K562 (cell line): ENCODE results near the gene SLC14A1. TPM values are rescaled to one million over a fixed set of nuclear protein-coding genes. Genes with fewer than 3 reads are reported as not detected.

Experiments used
- ATAC-seq: fragments of 200-7000 bp; cut with Tn5 transposase; 3 replicates; pipeline ENCODE4 v1.9.1; 2020; ENCODE audit warnings: moderate library complexity
- BruUV-seq: library from RNA; stranded (reverse); fragments of 400-500 nt; replicated peaks from 2 replicates; lab custom pipeline; 2021; lab: Mats Ljungman, UMichigan
- CTCF ChIA-PET: fragments of 300-600 bp; formaldehyde crosslinking; extraction: SDS; loops from one replicate; lab custom pipeline; 2021; ENCODE audit warnings: low intra/inter-chr PET ratio; lab: Yijun Ruan, JAX
- POLR2A ChIA-PET: fragments of 300-600, 350-650 bp; sonication (Branson Sonifier 250); formaldehyde crosslinking; extraction: SDS; loops from one replicate; lab custom pipeline; 2021; ENCODE audit warnings: antibody characterized with exemption, inconsistent platforms; lab: Yijun Ruan, JAX
- DNase-seq, 4 experiments: peaks; one replicate each; pipeline versions ENCODE4 v3.0.0 to v3.0.0-alpha.2; 2011 to 2018; ENCODE audit warnings: low spot score in 3 of 4, mixed read lengths in 3 of 4; ENCODE audit errors: extremely low read depth in 1 of 4
- FAIRE-seq: peaks from 2 replicates; lab custom pipeline; 2011; peaks lifted over from hg19 to GRCh38; lab: Jason Lieb, UNC
- H2AFZ ChIP-seq: 2 replicates; pipeline ENCODE4 v1.6.0; 2011; ENCODE audit warnings: low read depth, low read length, control low read depth, inconsistent platforms
- H3K27ac ChIP-seq: fragments of 200-600 bp; 3 replicates; pipeline ENCODE4 v1.8.0; 2011; ENCODE audit warnings: low read depth, mild to moderate bottlenecking, control low read depth, inconsistent platforms, low read length, moderate library complexity, mixed read lengths; ENCODE audit errors: extremely low read depth
- H3K27me3 ChIP-seq, 2 experiments: fragments of 300-600 bp in 1 of 2; 2 replicates in 1 of 2; 3 replicates in 1 of 2; pipeline versions ENCODE4 v1.6.0 to v1.8.0; 2011; ENCODE audit warnings: inconsistent platforms in 2 of 2, low read length in 2 of 2, mild to moderate bottlenecking in 1 of 2, mixed read lengths in 1 of 2, moderate library complexity in 1 of 2; ENCODE audit not compliant: control insufficient read depth in 2 of 2, insufficient read depth in 2 of 2
- H3K36me3 ChIP-seq: fragments of 300-600 bp; 3 replicates; pipeline ENCODE4 v1.8.0; 2011; ENCODE audit warnings: mild to moderate bottlenecking, low read length, inconsistent platforms; ENCODE audit not compliant: control insufficient read depth, insufficient read depth
- H3K4me1 ChIP-seq, 2 experiments: fragments of 200-600 bp in 1 of 2; replicated peaks in 1 of 2; 2 replicates in 1 of 2; 3 replicates in 1 of 2; pipeline versions ENCODE4 v1.5.1 to v1.8.0; 2011; ENCODE audit warnings: inconsistent platforms in 2 of 2, low read length in 2 of 2, mild to moderate bottlenecking in 1 of 2, mixed read lengths in 1 of 2, moderate library complexity in 1 of 2; ENCODE audit not compliant: control insufficient read depth in 2 of 2, insufficient read depth in 2 of 2
- H3K4me2 ChIP-seq: 2 replicates; pipeline ENCODE4 v1.6.1; 2011; ENCODE audit warnings: low read length, control low read depth, inconsistent platforms, mixed read lengths; ENCODE audit not compliant: insufficient read depth
- H3K4me3 ChIP-seq: fragments of 200-600 bp; sonication (generic), shearing (Covaris generic); 2 replicates; pipeline ENCODE4 v1.5.1; 2016; ENCODE audit warnings: control low read depth, inconsistent platforms
- H3K79me2 ChIP-seq: fragments of 200-600 bp; 3 replicates; pipeline ENCODE4 v1.8.0; 2011; ENCODE audit warnings: low read length, inconsistent platforms; ENCODE audit not compliant: control insufficient read depth, insufficient read depth
- H3K9ac ChIP-seq, 2 experiments: 2 replicates each; pipeline versions ENCODE4 v1.6.0 to v1.6.1; 2011; ENCODE audit warnings: low read depth in 2 of 2, low read length in 2 of 2, control low read depth in 1 of 2, inconsistent platforms in 1 of 2, mild to moderate bottlenecking in 1 of 2, mixed read lengths in 1 of 2; ENCODE audit not compliant: insufficient read depth in 1 of 2
- H3K9me1 ChIP-seq: one replicate; pipeline ENCODE4 v1.6.0; 2011; ENCODE audit warnings: inconsistent platforms, mild to moderate bottlenecking, low read length, moderate library complexity; ENCODE audit not compliant: control insufficient read depth, insufficient read depth
- H3K9me3 ChIP-seq: replicated peaks from 2 replicates; pipeline ENCODE4 v1.5.1; 2011; ENCODE audit warnings: low read depth, low read length, inconsistent platforms; ENCODE audit not compliant: control insufficient read depth, insufficient read depth
- H4K20me1 ChIP-seq: replicated peaks from 2 replicates; pipeline ENCODE4 v1.6.1; 2011; ENCODE audit warnings: low read length, inconsistent platforms, mixed read lengths; ENCODE audit not compliant: control insufficient read depth, insufficient read depth
- FOXA1 ChIP-seq: fragments of 450-650 bp; IDR thresholded peaks from 2 replicates; pipeline ENCODE4 v1.6.1; 2016; ENCODE audit warnings: mild to moderate bottlenecking, borderline replicate concordance
- GTF2F1 ChIP-seq: IDR thresholded peaks from 2 replicates; pipeline ENCODE4 v1.6.1; 2011; ENCODE audit warnings: low read depth, low read length, improper control_type of control experiment
- HMGN3 ChIP-seq: IDR thresholded peaks from 2 replicates; pipeline ENCODE4 v1.6.1; 2011; ENCODE audit warnings: borderline replicate concordance, low read depth, mild to moderate bottlenecking, mixed read lengths, low read length; ENCODE audit not compliant: insufficient read length; ENCODE audit errors: extremely low read depth
- JUND ChIP-seq, 2 experiments: IDR thresholded peaks; 2 replicates in 1 of 2; 3 replicates in 1 of 2; pipeline ENCODE4 v1.6.1; 2011; ENCODE audit warnings: borderline replicate concordance in 2 of 2, low read depth in 2 of 2, low read length in 2 of 2, improper control_type of control experiment in 1 of 2, missing biosample characterization in 1 of 2, missing genetic modification characterization in 1 of 2, missing genetic modification reagents in 1 of 2
- MAFG ChIP-seq: fragments of 450-650 bp; conservative IDR thresholded peaks from 2 replicates; pipeline ENCODE4 v1.6.1; 2016; ENCODE audit warnings: missing genetic modification characterization, missing compliant biosample characterization
- PHF21A ChIP-seq: fragments of 450-650 bp; IDR thresholded peaks from 2 replicates; pipeline ENCODE4 v1.6.1; 2017; ENCODE audit warnings: low read depth, borderline replicate concordance
- POLR2B ChIP-seq: fragments of 450-650 bp; IDR thresholded peaks from 2 replicates; pipeline ENCODE4 v1.6.1; 2018; ENCODE audit warnings: low read depth; ENCODE audit not compliant: partially characterized antibody
- PPARD ChIP-seq: fragments of 250-450 bp; sonication (Bioruptor Pico); IDR thresholded peaks from 2 replicates; pipeline ENCODE4 v1.8.0; 2022; ENCODE audit warnings: inconsistent platforms, mild to moderate bottlenecking, moderate library complexity
- SRSF7 ChIP-seq: fragments of 200-400 bp; formaldehyde crosslinking; optimal IDR thresholded peaks from 2 replicates; pipeline ENCODE3; 2017; ENCODE audit warnings: mild to moderate bottlenecking, low read depth, low read length
- ZNF140 ChIP-seq: fragments of 250-450 bp; sonication (Bioruptor Pico); IDR thresholded peaks from 2 replicates; pipeline ENCODE4 v1.8.0; 2021; ENCODE audit warnings: moderate library complexity, mild to moderate bottlenecking, inconsistent platforms
- ZNF695 ChIP-seq: fragments of 450-650 bp; formaldehyde crosslinking; IDR thresholded peaks from 2 replicates; pipeline ENCODE4 v1.4.0; 2020; ENCODE audit warnings: mild to moderate bottlenecking, moderate library complexity
- WGBS: fragments of 100-300 bp; shearing (Covaris generic); methylation state at CpG from one replicate; pipeline ENCODE4 v1.1.6; 2016; ENCODE audit warnings: low coverage, mixed read lengths; ENCODE audit not compliant: insufficient coverage; ENCODE audit errors: missing lambda C conversion rate; 5-methylcytosine and 5-hydroxymethylcytosine counted together
- in situ Hi-C: fragments of 300-500 bp; cut with MboI; formaldehyde crosslinking; loops from 4 replicates; pipeline ENCODE4 v1.15.0; 2018; ENCODE audit warnings: inconsistent platforms, mixed read lengths
- intact Hi-C: fragments of 100-400 bp; cut with micrococcal nuclease; formaldehyde crosslinking; loops from 2 replicates; pipeline ENCODE4 v1.14.2; 2022
- polyA plus RNA-seq, 8 experiments: library from polyadenylated mRNA; depleted of rRNA in 4 of 8; stranded (reverse) in 5 of 8; unstranded in 3 of 8; fragments of >200 nt; fragmentation: Nextera tagmentation in 2 of 8; fragmentation: Illumina TruSeq in 1 of 8; extraction: Ambion mirVana in 2 of 8; extraction: Trizol in 1 of 8; gene quantifications; 2 replicates each; pipeline versions ENCODE4 v1.2.1 to v1.2.3, GENCODE V29; 2011 to 2014; ENCODE audit warnings: inconsistent platforms in 1 of 8, missing spikeins in 1 of 8
- total RNA-seq, 7 experiments: library from RNA; depleted of rRNA in 6 of 7; stranded (reverse); fragments of >200 nt in 6 of 7; fragmentation: Illumina TruSeq in 2 of 7; extraction: Trizol in 2 of 7; gene quantifications; 2 replicates each; pipeline versions ENCODE4 v1.2.1 to v1.2.3, GENCODE V29; 2011 to 2021; ENCODE audit warnings: low replicate concordance in 1 of 7
- TF ChIP-seq, protein P1 (sequence below): sonication (generic); formaldehyde crosslinking; IDR thresholded peaks from 2 replicates; pipeline ENCODE4 v1.4.0; 2020; ENCODE audit warnings: mild to moderate bottlenecking, missing genetic modification reagents
- TF ChIP-seq, protein P2 (sequence below): fragments of 200-800 bp; sonication (Bioruptor generic); IDR thresholded peaks from 2 replicates; pipeline ENCODE4 v1.6.1; 2017; ENCODE audit warnings: missing genetic modification characterization, missing compliant biosample characterization
- TF ChIP-seq, protein P3 (sequence below): fragments of 250-450 bp; sonication (Bioruptor Pico); IDR thresholded peaks from 2 replicates; pipeline ENCODE4 v1.5.1; 2021; ENCODE audit warnings: mild to moderate bottlenecking
- TF ChIP-seq, protein P4 (sequence below), 2 experiments: IDR thresholded peaks; 2 replicates each; pipeline ENCODE4 v1.6.1; 2011; ENCODE audit warnings: borderline replicate concordance in 1 of 2, control low read depth in 1 of 2, low read depth in 1 of 2, low read length in 1 of 2, mild to moderate bottlenecking in 1 of 2, mixed read lengths in 1 of 2, moderate library complexity in 1 of 2; ENCODE audit not compliant: insufficient read depth in 1 of 2, insufficient read length in 1 of 2, poor library complexity in 1 of 2, severe bottlenecking in 1 of 2; ENCODE audit errors: extremely low read depth in 1 of 2
- TF ChIP-seq, protein P5 (sequence below): sonication (generic); formaldehyde crosslinking; IDR thresholded peaks from 2 replicates; pipeline ENCODE4 v1.9.0; 2022; ENCODE audit warnings: mild to moderate bottlenecking, missing genetic modification reagents

The SLC14A1 gene
- total and polyA plus RNA-seq, 9 of the 15 experiments (the other 6 are each of a cell fraction or from before 2014, with no cell fraction given) = 0.14 to 0.40 (median 0.20) TPM; not detected in 6

DNA sequence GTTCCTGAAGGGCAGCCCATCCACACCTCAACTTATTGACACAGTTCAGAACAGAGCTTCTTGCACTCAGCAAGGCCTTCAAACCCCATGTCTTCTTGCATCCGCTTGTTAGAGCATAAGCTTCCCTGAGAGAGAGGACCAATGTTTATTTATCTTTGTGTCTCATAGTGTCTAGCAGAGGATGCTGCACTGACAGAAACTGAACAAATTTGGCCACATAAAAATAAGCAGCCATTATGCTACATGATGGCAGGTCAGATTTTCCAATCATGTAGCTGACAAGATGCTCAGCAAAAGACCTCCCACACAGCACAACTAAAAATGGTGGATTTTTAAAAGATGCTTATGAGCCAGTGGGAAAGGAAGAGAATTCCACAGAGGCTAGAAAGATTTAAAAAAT lies 63.4 kb downstream of the SLC14A1 start:
- intact Hi-C loops = no loop called here
- BruUV-seq = no TSS peak
- TF ChIP-seq FOXA1 (no peak), PPARD (no peak), SRSF7 (no peak), MAFG (tag) (no peak), ZNF140 (no peak), GTF2F1 (no peak), ZNF695 (CRISPR knock-in tag) (no peak), JUND (IDR thresholded peaks at IDR 0.05; ENCODE audit: borderline replicate concordance, low read depth, low read length) (no peak), JUND (tag; IDR thresholded peaks at IDR 0.05; ENCODE audit: borderline replicate concordance, low read depth, low read length) (no peak), PHF21A (no peak), POLR2B (no peak), HMGN3 (no peak)
- TF ChIP-seq, protein P1, sequence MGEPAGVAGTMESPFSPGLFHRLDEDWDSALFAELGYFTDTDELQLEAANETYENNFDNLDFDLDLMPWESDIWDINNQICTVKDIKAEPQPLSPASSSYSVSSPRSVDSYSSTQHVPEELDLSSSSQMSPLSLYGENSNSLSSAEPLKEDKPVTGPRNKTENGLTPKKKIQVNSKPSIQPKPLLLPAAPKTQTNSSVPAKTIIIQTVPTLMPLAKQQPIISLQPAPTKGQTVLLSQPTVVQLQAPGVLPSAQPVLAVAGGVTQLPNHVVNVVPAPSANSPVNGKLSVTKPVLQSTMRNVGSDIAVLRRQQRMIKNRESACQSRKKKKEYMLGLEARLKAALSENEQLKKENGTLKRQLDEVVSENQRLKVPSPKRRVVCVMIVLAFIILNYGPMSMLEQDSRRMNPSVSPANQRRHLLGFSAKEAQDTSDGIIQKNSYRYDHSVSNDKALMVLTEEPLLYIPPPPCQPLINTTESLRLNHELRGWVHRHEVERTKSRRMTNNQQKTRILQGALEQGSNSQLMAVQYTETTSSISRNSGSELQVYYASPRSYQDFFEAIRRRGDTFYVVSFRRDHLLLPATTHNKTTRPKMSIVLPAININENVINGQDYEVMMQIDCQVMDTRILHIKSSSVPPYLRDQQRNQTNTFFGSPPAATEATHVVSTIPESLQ = no peak
- TF ChIP-seq, protein P2, sequence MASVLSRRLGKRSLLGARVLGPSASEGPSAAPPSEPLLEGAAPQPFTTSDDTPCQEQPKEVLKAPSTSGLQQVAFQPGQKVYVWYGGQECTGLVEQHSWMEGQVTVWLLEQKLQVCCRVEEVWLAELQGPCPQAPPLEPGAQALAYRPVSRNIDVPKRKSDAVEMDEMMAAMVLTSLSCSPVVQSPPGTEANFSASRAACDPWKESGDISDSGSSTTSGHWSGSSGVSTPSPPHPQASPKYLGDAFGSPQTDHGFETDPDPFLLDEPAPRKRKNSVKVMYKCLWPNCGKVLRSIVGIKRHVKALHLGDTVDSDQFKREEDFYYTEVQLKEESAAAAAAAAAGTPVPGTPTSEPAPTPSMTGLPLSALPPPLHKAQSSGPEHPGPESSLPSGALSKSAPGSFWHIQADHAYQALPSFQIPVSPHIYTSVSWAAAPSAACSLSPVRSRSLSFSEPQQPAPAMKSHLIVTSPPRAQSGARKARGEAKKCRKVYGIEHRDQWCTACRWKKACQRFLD (CRISPR knock-in tag) = no peak
- TF ChIP-seq, protein P3, sequence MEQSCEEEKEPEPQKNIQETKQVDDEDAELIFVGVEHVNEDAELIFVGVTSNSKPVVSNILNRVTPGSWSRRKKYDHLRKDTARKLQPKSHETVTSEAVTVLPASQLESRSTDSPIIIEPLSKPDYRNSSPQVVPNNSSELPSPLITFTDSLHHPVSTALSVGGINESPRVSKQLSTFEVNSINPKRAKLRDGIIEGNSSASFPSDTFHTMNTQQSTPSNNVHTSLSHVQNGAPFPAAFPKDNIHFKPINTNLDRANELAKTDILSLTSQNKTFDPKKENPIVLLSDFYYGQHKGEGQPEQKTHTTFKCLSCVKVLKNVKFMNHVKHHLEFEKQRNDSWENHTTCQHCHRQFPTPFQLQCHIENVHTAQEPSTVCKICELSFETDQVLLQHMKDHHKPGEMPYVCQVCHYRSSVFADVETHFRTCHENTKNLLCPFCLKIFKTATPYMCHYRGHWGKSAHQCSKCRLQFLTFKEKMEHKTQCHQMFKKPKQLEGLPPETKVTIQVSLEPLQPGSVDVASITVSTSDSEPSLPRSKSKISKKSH (CRISPR knock-in tag) = no peak
- TF ChIP-seq, protein P4, sequence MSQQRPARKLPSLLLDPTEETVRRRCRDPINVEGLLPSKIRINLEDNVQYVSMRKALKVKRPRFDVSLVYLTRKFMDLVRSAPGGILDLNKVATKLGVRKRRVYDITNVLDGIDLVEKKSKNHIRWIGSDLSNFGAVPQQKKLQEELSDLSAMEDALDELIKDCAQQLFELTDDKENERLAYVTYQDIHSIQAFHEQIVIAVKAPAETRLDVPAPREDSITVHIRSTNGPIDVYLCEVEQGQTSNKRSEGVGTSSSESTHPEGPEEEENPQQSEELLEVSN (IDR thresholded peaks at IDR 0.05; ENCODE audit: borderline replicate concordance in 1 of 2, extremely low read depth in 1 of 2, insufficient read depth in 1 of 2, insufficient read length in 1 of 2, low read depth in 1 of 2, low read length in 1 of 2, poor library complexity in 1 of 2, severe bottlenecking in 1 of 2) = no peak
- TF ChIP-seq, protein P5, sequence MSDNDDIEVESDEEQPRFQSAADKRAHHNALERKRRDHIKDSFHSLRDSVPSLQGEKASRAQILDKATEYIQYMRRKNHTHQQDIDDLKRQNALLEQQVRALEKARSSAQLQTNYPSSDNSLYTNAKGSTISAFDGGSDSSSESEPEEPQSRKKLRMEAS (CRISPR knock-in tag) = no peak

More for the DNA sequence above, 63.4 kb downstream of the SLC14A1 start:
- Histone ChIP-seq H3K4me3 (no peak overlapping the region), H4K20me1 (no peaks in the 10 kb centered on the region), H2AFZ (no peak overlapping the region), H3K9ac (no peak overlapping the region), H3K9me3 (no peaks in the 10 kb centered on the region), H3K27me3 (no peaks in the 10 kb centered on the region), H3K4me2 (no peak overlapping the region), H3K4me1 (no peaks in the 10 kb centered on the region), H3K27ac (no peak overlapping the region), H3K79me2 (no peaks in the 10 kb centered on the region), H3K36me3 (no peaks in the 10 kb centered on the region), H3K9me1 (no peaks in the 10 kb centered on the region)
- FAIRE-seq (no peak), DNase-seq (no peak), ATAC-seq (no peak)
- in situ Hi-C loops = no loop called here
- CTCF ChIA-PET = no interaction called here
- POLR2A ChIA-PET = no interaction called here
- WGBS = 29% methylated on average over 1 of the region's 1 CpG
